HCT116 (cell line): ENCODE results near the gene MSI2. TPM values are rescaled to one million over a fixed set of nuclear protein-coding genes. Genes with fewer than 3 reads are reported as not detected.

Source experiments
- ATAC-seq: fragments of 200-7000 bp; cut with Tn5 transposase; 2 replicates; pipeline ENCODE4 v1.9.1; 2020; ENCODE audit warnings: mild to moderate bottlenecking, moderate library complexity
- BruUV-seq: library from RNA; stranded (reverse); fragments of 400-500 nt; replicated peaks from 2 replicates; lab custom pipeline; 2021; lab: Mats Ljungman, UMichigan
- CTCF ChIA-PET: fragments of 300-600 bp; sonication (Branson Sonifier 250); formaldehyde crosslinking; loops from one replicate; lab custom pipeline; 2021; ENCODE audit warnings: antibody characterized with exemption; lab: Charles Lee
- POLR2A ChIA-PET: fragments of 300-600, 350-600 bp; sonication (Branson Sonifier 250); formaldehyde crosslinking; loops from one replicate; lab custom pipeline; 2021; ENCODE audit warnings: antibody characterized with exemption; lab: Charles Lee
- RAD21 ChIA-PET, 2 experiments: fragments of 300-600 bp; sonication (Branson Sonifier 250); formaldehyde crosslinking; loops; one replicate each; lab custom pipeline; 2023; ENCODE audit warnings: low total read pairs in 2 of 2; ENCODE audit not compliant: uncharacterized antibody in 2 of 2, unreplicated experiment in 2 of 2, low non-redundant PET in 1 of 2; lab: Charles Lee
- DNase-seq: peaks from one replicate; pipeline ENCODE4 v3.0.0-alpha.2; 2010; ENCODE audit warnings: low read depth, low spot score
- H2AFZ ChIP-seq: fragments of 200-600 bp; shearing (Covaris generic), sonication (generic); 2 replicates; pipeline ENCODE4 v1.6.1; 2017; ENCODE audit warnings: low read depth, mixed run types, mixed read lengths, antibody characterized with exemption, low read length; ENCODE audit not compliant: poor library complexity, severe bottlenecking
- H3K27ac ChIP-seq: 2 replicates; pipeline ENCODE4 v1.5.1; 2012; ENCODE audit warnings: low read depth, low read length
- H3K27me3 ChIP-seq: fragments of 200-600 bp; sonication (generic); 2 replicates; pipeline ENCODE4 v1.6.1; 2016; ENCODE audit warnings: mixed run types, low read length, mixed read lengths; ENCODE audit not compliant: insufficient read depth
- H3K36me3 ChIP-seq, 2 experiments: fragments of 200-500 bp in 1 of 2; fragments of 200-600 bp in 1 of 2; sonication (Bioruptor generic) in 1 of 2; sonication (generic) in 1 of 2; 2 replicates each; pipeline versions ENCODE4 v1.5.1 to v1.6.1; 2014 to 2016; ENCODE audit warnings: low read length in 2 of 2, inconsistent platforms in 1 of 2, mixed read lengths in 1 of 2, mixed run types in 1 of 2; ENCODE audit not compliant: insufficient read depth in 2 of 2, control insufficient read depth in 1 of 2
- H3K4me1 ChIP-seq, 2 experiments: fragments of 200-600 bp in 1 of 2; sonication (generic) in 1 of 2; 2 replicates each; pipeline versions ENCODE4 v1.5.1 to v1.6.1; 2012 to 2017; ENCODE audit warnings: low read length in 2 of 2, inconsistent platforms in 1 of 2, mild to moderate bottlenecking in 1 of 2, mixed read lengths in 1 of 2, mixed run types in 1 of 2, moderate library complexity in 1 of 2; ENCODE audit not compliant: insufficient read depth in 2 of 2, control insufficient read depth in 1 of 2
- H3K4me2 ChIP-seq: fragments of 200-600 bp; sonication (generic); 2 replicates; pipeline ENCODE4 v1.6.1; 2017; ENCODE audit warnings: mixed run types, low read length, mixed read lengths
- H3K4me3 ChIP-seq, 2 experiments: fragments of 200-600 bp in 1 of 2; sonication (generic) in 1 of 2; replicated peaks in 1 of 2; 2 replicates each; pipeline ENCODE4 v1.5.1; 2011 to 2016; ENCODE audit warnings: low read length in 2 of 2, control low read depth in 1 of 2, low read depth in 1 of 2, mild to moderate bottlenecking in 1 of 2, mixed read lengths in 1 of 2, mixed run types in 1 of 2
- H3K79me2 ChIP-seq: fragments of 200-600 bp; sonication (generic); 2 replicates; pipeline ENCODE4 v1.6.1; 2017; ENCODE audit warnings: mild to moderate bottlenecking, mixed run types, low read length, moderate library complexity, mixed read lengths; ENCODE audit not compliant: insufficient read depth
- H3K9ac ChIP-seq: fragments of 200-600 bp; sonication (generic); 2 replicates; pipeline ENCODE4 v1.6.1; 2016; ENCODE audit warnings: low read length, mixed read lengths
- H3K9me2 ChIP-seq: fragments of 200-600 bp; sonication (generic), shearing (Covaris generic); 2 replicates; pipeline ENCODE4 v1.6.1; 2017; ENCODE audit warnings: mixed run types, mild to moderate bottlenecking, moderate library complexity; ENCODE audit not compliant: insufficient read depth
- H3K9me3 ChIP-seq, 2 experiments: fragments of 200-500 bp in 1 of 2; fragments of 200-600 bp in 1 of 2; sonication (Bioruptor generic) in 1 of 2; sonication (generic) in 1 of 2; 2 replicates each; pipeline ENCODE4 v1.6.1; 2014 to 2017; ENCODE audit warnings: low read length in 2 of 2, mixed read lengths in 2 of 2, inconsistent platforms in 1 of 2, low read depth in 1 of 2, mild to moderate bottlenecking in 1 of 2, mixed run types in 1 of 2, moderate library complexity in 1 of 2; ENCODE audit not compliant: control insufficient read depth in 1 of 2, insufficient read depth in 1 of 2
- H4K20me1 ChIP-seq: fragments of 200-600 bp; sonication (generic), shearing (Covaris generic); 2 replicates; pipeline ENCODE4 v1.6.1; 2017; ENCODE audit warnings: mixed run types, mild to moderate bottlenecking, moderate library complexity; ENCODE audit not compliant: insufficient read depth
- CEBPB ChIP-seq: IDR thresholded peaks from 2 replicates; pipeline ENCODE4 v1.6.1; 2012; ENCODE audit warnings: low read depth
- EZH2 ChIP-seq: fragments of 200-600 bp; sonication (generic); IDR thresholded peaks from 2 replicates; pipeline ENCODE4 v1.6.1; 2017; ENCODE audit warnings: antibody characterized with exemption, mixed run types
- EZH2phosphoT487 ChIP-seq: fragments of 200-600 bp; IDR thresholded peaks from 2 replicates; pipeline ENCODE4 v1.6.1; 2018; ENCODE audit warnings: antibody characterized with exemption, borderline replicate concordance
- POLR2AphosphoS5 ChIP-seq: IDR thresholded peaks from 2 replicates; pipeline ENCODE4 v1.6.1; 2011; ENCODE audit warnings: mild to moderate bottlenecking, low read depth, low read length, moderate library complexity
- SIN3A ChIP-seq: IDR thresholded peaks from 2 replicates; pipeline ENCODE4 v1.6.1; 2012; ENCODE audit warnings: low read depth
- SP1 ChIP-seq: IDR thresholded peaks from 2 replicates; pipeline ENCODE4 v1.6.1; 2012; ENCODE audit warnings: low read depth
- SRF ChIP-seq: IDR thresholded peaks from 2 replicates; pipeline ENCODE4 v1.6.1; 2012; ENCODE audit warnings: low read depth
- YY1 ChIP-seq: IDR thresholded peaks from 2 replicates; pipeline ENCODE4 v1.6.1; 2011; ENCODE audit warnings: low read length, low read depth, moderate library complexity, mild to moderate bottlenecking; ENCODE audit not compliant: insufficient replicate concordance; ENCODE audit errors: extremely low read depth
- ZNF274 ChIP-seq: fragments of 200-500 bp; sonication (Bioruptor generic); IDR thresholded peaks from 2 replicates; pipeline ENCODE4 v1.6.1; 2014; ENCODE audit warnings: mild to moderate bottlenecking, low read depth, low read length, inconsistent platforms
- intact Hi-C: fragments of 100-400 bp; cut with micrococcal nuclease; formaldehyde crosslinking; loops from 2 replicates; pipeline ENCODE4 v1.10.0; 2022
- total RNA-seq: library from RNA; stranded (reverse); gene quantifications from one replicate; pipeline ENCODE4 v1.2.1, GENCODE V29; 2021; ENCODE audit not compliant: unreplicated experiment
- TF ChIP-seq, protein P1 (sequence below): IDR thresholded peaks from 2 replicates; pipeline ENCODE4 v1.6.1; 2012
- TF ChIP-seq, protein P2 (sequence below), 3 experiments: fragments of 200-600 bp in 1 of 3; sonication (generic) in 1 of 3; IDR thresholded peaks in 2 of 3; conservative IDR thresholded peaks in 1 of 3; 2 replicates each; pipeline ENCODE4 v1.5.1; 2012 to 2017; ENCODE audit warnings: low read depth in 2 of 3, low read length in 2 of 3, antibody characterized with exemption in 1 of 3, borderline replicate concordance in 1 of 3, control low read depth in 1 of 3, mild to moderate bottlenecking in 1 of 3, mixed read lengths in 1 of 3, mixed run types in 1 of 3, moderate library complexity in 1 of 3; ENCODE audit not compliant: insufficient read depth in 1 of 3

Gene MSI2
- total RNA-seq, 1 experiment from 2014 or later, result 137 TPM

DNA sequence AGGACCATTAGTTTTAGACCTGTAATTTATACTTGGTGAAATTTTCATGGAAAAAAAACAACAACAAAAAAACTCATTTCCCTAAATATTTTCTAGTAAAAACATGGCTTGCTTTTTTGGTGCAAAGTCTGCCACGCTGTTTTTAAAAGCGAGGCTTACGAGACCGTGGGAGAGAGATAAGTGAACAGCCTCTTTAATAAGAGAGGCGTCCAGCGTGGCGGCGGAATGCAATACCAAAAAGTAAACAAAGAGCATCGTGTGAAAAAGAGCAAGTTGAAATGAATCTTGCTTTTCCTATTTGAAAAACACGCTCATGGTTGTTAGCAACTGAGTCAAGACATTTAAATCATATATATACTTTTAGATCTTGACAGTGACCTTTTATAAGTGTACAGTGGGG lies 10.5 kb upstream of the MSI2 start:
- RAD21 ChIA-PET, result no interaction called here
- ATAC-seq (no peak), DNase-seq (no peak)
- Histone ChIP-seq H3K36me3 (no peaks in the 10 kb centered on the region), H3K79me2 (no peaks in the 10 kb centered on the region), H3K4me3 (no peak overlapping the region), H3K9me3 (peaks cover 2 to 3% of the 10 kb centered on the region in 2 experiments; a peak in 2 of 4 replicates), H2AFZ (no peak overlapping the region), H3K9ac (no peak overlapping the region), H3K9me2 (no peaks in the 10 kb centered on the region), H3K27ac (no peak overlapping the region), H3K4me1 (peaks cover 0 to 5% of the 10 kb centered on the region in 2 experiments; a peak in 1 of 4 replicates), H3K4me2 (no peak overlapping the region), H4K20me1 (no peaks in the 10 kb centered on the region), H3K27me3 (no peaks in the 10 kb centered on the region)
- no TSS peak for BruUV-seq
- POLR2A ChIA-PET, result no interaction called here
- CTCF ChIA-PET, result no interaction called here
- no peak for TF ChIP-seq SRF
- TF ChIP-seq ZNF274, result no peak
- TF ChIP-seq SP1, result no peak
- no peak for TF ChIP-seq EZH2phosphoT487
- TF ChIP-seq POLR2AphosphoS5, result no peak
- TF ChIP-seq, protein P1, sequence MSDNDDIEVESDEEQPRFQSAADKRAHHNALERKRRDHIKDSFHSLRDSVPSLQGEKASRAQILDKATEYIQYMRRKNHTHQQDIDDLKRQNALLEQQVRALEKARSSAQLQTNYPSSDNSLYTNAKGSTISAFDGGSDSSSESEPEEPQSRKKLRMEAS, result no peak
- no peak for TF ChIP-seq EZH2
- no peak for TF ChIP-seq YY1
- TF ChIP-seq SIN3A, result no peak
- TF ChIP-seq, protein P2, sequence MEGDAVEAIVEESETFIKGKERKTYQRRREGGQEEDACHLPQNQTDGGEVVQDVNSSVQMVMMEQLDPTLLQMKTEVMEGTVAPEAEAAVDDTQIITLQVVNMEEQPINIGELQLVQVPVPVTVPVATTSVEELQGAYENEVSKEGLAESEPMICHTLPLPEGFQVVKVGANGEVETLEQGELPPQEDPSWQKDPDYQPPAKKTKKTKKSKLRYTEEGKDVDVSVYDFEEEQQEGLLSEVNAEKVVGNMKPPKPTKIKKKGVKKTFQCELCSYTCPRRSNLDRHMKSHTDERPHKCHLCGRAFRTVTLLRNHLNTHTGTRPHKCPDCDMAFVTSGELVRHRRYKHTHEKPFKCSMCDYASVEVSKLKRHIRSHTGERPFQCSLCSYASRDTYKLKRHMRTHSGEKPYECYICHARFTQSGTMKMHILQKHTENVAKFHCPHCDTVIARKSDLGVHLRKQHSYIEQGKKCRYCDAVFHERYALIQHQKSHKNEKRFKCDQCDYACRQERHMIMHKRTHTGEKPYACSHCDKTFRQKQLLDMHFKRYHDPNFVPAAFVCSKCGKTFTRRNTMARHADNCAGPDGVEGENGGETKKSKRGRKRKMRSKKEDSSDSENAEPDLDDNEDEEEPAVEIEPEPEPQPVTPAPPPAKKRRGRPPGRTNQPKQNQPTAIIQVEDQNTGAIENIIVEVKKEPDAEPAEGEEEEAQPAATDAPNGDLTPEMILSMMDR (IDR thresholded peaks at IDR 0.05 in 2 of 3, conservative IDR thresholded peaks at IDR 0.05 in 1 of 3; ENCODE audit: borderline replicate concordance in 1 of 3, insufficient read depth in 1 of 3, low read depth in 2 of 3, low read length in 2 of 3), result no peak
- no peak for TF ChIP-seq CEBPB
- intact Hi-C loops, result no loop called here
